HepG2 (cell line): ENCODE measurements around the gene NOTUM. TPM values are rescaled to one million over a fixed set of nuclear protein-coding genes. Genes with fewer than 3 reads are reported as not detected.
A peak's percentile ranks its signal among the peaks of the same experiment; 100 is the strongest.

Source experiments
- ETS1 ChIP-seq: sonication (generic); formaldehyde crosslinking; IDR thresholded peaks from 2 replicates; pipeline ENCODE4 v1.4.0; 2020; ENCODE audit warnings: missing genetic modification reagents
- ZBTB49 ChIP-seq: sonication (generic); formaldehyde crosslinking; IDR thresholded peaks from 2 replicates; pipeline ENCODE4 v1.4.0; 2020; ENCODE audit warnings: missing genetic modification reagents, borderline replicate concordance
- ZHX2 ChIP-seq, 2 experiments: sonication (generic) in 1 of 2; formaldehyde crosslinking in 1 of 2; IDR thresholded peaks; 2 replicates each; pipeline versions ENCODE4 v1.6.1 to v1.9.0; 2014 to 2022; ENCODE audit warnings: antibody characterized with exemption in 1 of 2, borderline replicate concordance in 1 of 2, inconsistent platforms in 1 of 2, low read depth in 1 of 2, missing genetic modification reagents in 1 of 2
- ZNF138 ChIP-seq: sonication (generic); formaldehyde crosslinking; IDR thresholded peaks from 2 replicates; pipeline ENCODE4 v1.5.0; 2020; ENCODE audit warnings: mild to moderate bottlenecking, low read depth, missing genetic modification reagents
- ZNF282 ChIP-seq: fragments of 450-650 bp; IDR thresholded peaks from 2 replicates; pipeline ENCODE4 v1.6.1; 2018; ENCODE audit not compliant: partially characterized antibody
- ZNF367 ChIP-seq: sonication (generic); formaldehyde crosslinking; IDR thresholded peaks from 2 replicates; pipeline ENCODE4 v1.4.0; 2020; ENCODE audit warnings: missing genetic modification reagents, borderline replicate concordance
- ZNF503 ChIP-seq: sonication (generic); formaldehyde crosslinking; IDR thresholded peaks from 2 replicates; pipeline ENCODE4 v1.4.0; 2020; ENCODE audit warnings: missing genetic modification reagents
- ZNF564 ChIP-seq: sonication (generic); formaldehyde crosslinking; IDR thresholded peaks from 2 replicates; pipeline ENCODE4 v1.8.1; 2023; ENCODE audit warnings: mild to moderate bottlenecking, missing genetic modification reagents
- ZNF609 ChIP-seq: sonication (generic); formaldehyde crosslinking; IDR thresholded peaks from 2 replicates; pipeline ENCODE4 v1.4.0; 2020; ENCODE audit warnings: mild to moderate bottlenecking, missing genetic modification reagents, borderline replicate concordance
- ZNF670 ChIP-seq: sonication (generic); formaldehyde crosslinking; IDR thresholded peaks from 2 replicates; pipeline ENCODE4 v1.8.0; 2022; ENCODE audit warnings: mild to moderate bottlenecking, missing genetic modification reagents, borderline replicate concordance
- polyA plus RNA-seq, 8 experiments: library from polyadenylated mRNA; depleted of rRNA in 3 of 8; stranded (reverse) in 7 of 8; unstranded in 1 of 8; fragments of >200 nt; fragmentation: Illumina TruSeq in 4 of 8; extraction: Trizol in 4 of 8; gene quantifications; 2 replicates each; pipeline versions ENCODE4 v1.2.1 to v1.2.3, GENCODE V29; 2011 to 2016; ENCODE audit warnings: low read depth in 4 of 8, missing spikeins in 1 of 8, mixed read lengths in 1 of 8; ENCODE audit not compliant: insufficient read depth in 1 of 8
- total RNA-seq, 5 experiments: library from RNA; depleted of rRNA; stranded (reverse); fragments of >200 nt; fragmentation: Illumina TruSeq; extraction: Trizol; gene quantifications; 2 replicates each; pipeline ENCODE4 v1.2.3, GENCODE V29; 2016; ENCODE audit warnings: low read depth in 1 of 5

NOTUM gene
- total and polyA plus RNA-seq, 2 of the 13 experiments (the other 11 are each of a cell fraction or from before 2014, with no cell fraction given): 150 to 160 TPM

GRCh38 chr17:81960130-81960958 is 643 bp downstream of the NOTUM start (continued):
- TF ChIP-seq ZNF564 (CRISPR knock-in tag) (peak; percentile 4), ZNF670 (CRISPR knock-in tag) (peak; percentile 11; the same call in 1 of the 2 replicates), ZNF609 (no peak), ZNF367 (CRISPR knock-in tag) (peak; percentile 52; the same call in 1 of the 2 replicates), ZBTB49 (no peak), ZNF282 (no peak), ZNF503 (CRISPR knock-in tag) (peak; percentile 32; the same call in 1 of the 2 replicates), ETS1 (CRISPR knock-in tag) (no peak), ZHX2 (IDR thresholded peaks at IDR 0.05; ENCODE audit: low read depth) (no peak), ZHX2 (CRISPR knock-in tag; IDR thresholded peaks at IDR 0.05; ENCODE audit: borderline replicate concordance) (no peak), ZNF138 (no peak)
